Sigmoid colon (tissue), 7 donors: ENCODE measurements around the gene KLHL22. TPM values are rescaled to one million over a fixed set of nuclear protein-coding genes. Genes with fewer than 3 reads are reported as not detected.
A peak's percentile ranks its signal among the peaks of the same experiment; 100 is the strongest.
"Not testable (repeated sequence)": the region's sequence is repeated elsewhere in the genome, so short reads cannot be mapped to it uniquely, and the experiment has no call there.

Experiments used
- DNase-seq: peaks from one replicate; pipeline ENCODE4 v3.0.0-alpha.2; 2019
- H3K27ac ChIP-seq, 4 donors: fragments of 200-600 bp; sonication (generic); one replicate each; pipeline ENCODE4 v1.5.1; 2016 to 2019; ENCODE audit warnings: mild to moderate bottlenecking in 1 of 4
- H3K27me3 ChIP-seq, 3 donors: fragments of 200-600 bp; sonication (generic); one replicate each; pipeline ENCODE4 v1.5.1; 2019; ENCODE audit warnings: mild to moderate bottlenecking in 1 of 3
- H3K36me3 ChIP-seq, 4 donors: fragments of 200-600 bp; sonication (generic); one replicate each; pipeline ENCODE4 v1.5.1; 2016 to 2019
- H3K4me1 ChIP-seq, 4 donors: fragments of 200-600 bp; sonication (generic); one replicate each; pipeline ENCODE4 v1.5.1; 2017 to 2019
- H3K4me3 ChIP-seq, 4 donors: fragments of 200-600 bp; sonication (generic); one replicate each; pipeline ENCODE4 v1.5.1; 2017 to 2019; ENCODE audit warnings: mild to moderate bottlenecking in 2 of 4, moderate library complexity in 1 of 4
- H3K9me3 ChIP-seq, 4 donors: fragments of 200-600 bp in 3 of 4; sonication (generic) in 3 of 4; one replicate each; pipeline versions ENCODE4 v1.5.1 to v1.6.1; 2013 to 2019
- EP300 ChIP-seq, 4 donors: sonication (generic); formaldehyde crosslinking; IDR thresholded peaks; one replicate each; pipeline ENCODE4 v1.6.1; 2017; ENCODE audit warnings: antibody characterized with exemption in 4 of 4
- POLR2A ChIP-seq, 2 donors: fragments of 450-650 bp; IDR thresholded peaks; one replicate each; pipeline ENCODE4 v1.6.1; 2016; ENCODE audit warnings: antibody characterized with exemption in 2 of 2, mild to moderate bottlenecking in 2 of 2, moderate library complexity in 2 of 2
- POLR2AphosphoS5 ChIP-seq, 4 donors: sonication (generic); formaldehyde crosslinking; IDR thresholded peaks; one replicate each; pipeline ENCODE4 v1.6.1; 2017; ENCODE audit warnings: antibody characterized with exemption in 4 of 4
- WGBS, 2 donors: extraction: QIAGEN DNeasy Blood & Tissue Kit; methylation state at CpG; one replicate each; pipeline ENCODE4 v1.1.7; 2013; 5-methylcytosine and 5-hydroxymethylcytosine counted together
- intact Hi-C: fragments of 100-400 bp; cut with DNase I; formaldehyde crosslinking; loops from one replicate; pipeline ENCODE4 v1.15.1; 2023
- polyA plus RNA-seq, 3 donors: library from polyadenylated mRNA; stranded (reverse); fragments of 200-250 nt; gene quantifications; one replicate each; pipeline ENCODE4 v1.2.3, GENCODE V29; 2013
- total RNA-seq, 4 donors: library from RNA; depleted of rRNA; stranded (reverse); fragments of >200 nt; gene quantifications; one replicate each; pipeline ENCODE4 v1.1.0, GENCODE V29; 2016
- TF ChIP-seq, protein P1 (sequence below), 4 experiments: fragments of 450-650 bp in 3 of 4; fragments of 200-600 bp in 1 of 4; IDR thresholded peaks; one replicate each; pipeline ENCODE4 v1.5.1; 2016 to 2019; ENCODE audit warnings: antibody characterized with exemption in 4 of 4, mild to moderate bottlenecking in 3 of 4, moderate library complexity in 2 of 4
- donor health status: healthy with polysubstance abuse.
- donor health status: Bipolar disorder and iron deficiency.
- donor health status: healthy.

KLHL22 gene, protein sequence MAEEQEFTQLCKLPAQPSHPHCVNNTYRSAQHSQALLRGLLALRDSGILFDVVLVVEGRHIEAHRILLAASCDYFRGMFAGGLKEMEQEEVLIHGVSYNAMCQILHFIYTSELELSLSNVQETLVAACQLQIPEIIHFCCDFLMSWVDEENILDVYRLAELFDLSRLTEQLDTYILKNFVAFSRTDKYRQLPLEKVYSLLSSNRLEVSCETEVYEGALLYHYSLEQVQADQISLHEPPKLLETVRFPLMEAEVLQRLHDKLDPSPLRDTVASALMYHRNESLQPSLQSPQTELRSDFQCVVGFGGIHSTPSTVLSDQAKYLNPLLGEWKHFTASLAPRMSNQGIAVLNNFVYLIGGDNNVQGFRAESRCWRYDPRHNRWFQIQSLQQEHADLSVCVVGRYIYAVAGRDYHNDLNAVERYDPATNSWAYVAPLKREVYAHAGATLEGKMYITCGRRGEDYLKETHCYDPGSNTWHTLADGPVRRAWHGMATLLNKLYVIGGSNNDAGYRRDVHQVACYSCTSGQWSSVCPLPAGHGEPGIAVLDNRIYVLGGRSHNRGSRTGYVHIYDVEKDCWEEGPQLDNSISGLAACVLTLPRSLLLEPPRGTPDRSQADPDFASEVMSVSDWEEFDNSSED
- total RNA-seq (10 to 100 TPM; 26.4 to 39.6 (median 32.7) TPM), polyA plus RNA-seq (10 to 100 TPM in 1 of 3 donors, 1 to 10 TPM in 2; 5.4 to 14.0 (median 6.0) TPM)

DNA sequence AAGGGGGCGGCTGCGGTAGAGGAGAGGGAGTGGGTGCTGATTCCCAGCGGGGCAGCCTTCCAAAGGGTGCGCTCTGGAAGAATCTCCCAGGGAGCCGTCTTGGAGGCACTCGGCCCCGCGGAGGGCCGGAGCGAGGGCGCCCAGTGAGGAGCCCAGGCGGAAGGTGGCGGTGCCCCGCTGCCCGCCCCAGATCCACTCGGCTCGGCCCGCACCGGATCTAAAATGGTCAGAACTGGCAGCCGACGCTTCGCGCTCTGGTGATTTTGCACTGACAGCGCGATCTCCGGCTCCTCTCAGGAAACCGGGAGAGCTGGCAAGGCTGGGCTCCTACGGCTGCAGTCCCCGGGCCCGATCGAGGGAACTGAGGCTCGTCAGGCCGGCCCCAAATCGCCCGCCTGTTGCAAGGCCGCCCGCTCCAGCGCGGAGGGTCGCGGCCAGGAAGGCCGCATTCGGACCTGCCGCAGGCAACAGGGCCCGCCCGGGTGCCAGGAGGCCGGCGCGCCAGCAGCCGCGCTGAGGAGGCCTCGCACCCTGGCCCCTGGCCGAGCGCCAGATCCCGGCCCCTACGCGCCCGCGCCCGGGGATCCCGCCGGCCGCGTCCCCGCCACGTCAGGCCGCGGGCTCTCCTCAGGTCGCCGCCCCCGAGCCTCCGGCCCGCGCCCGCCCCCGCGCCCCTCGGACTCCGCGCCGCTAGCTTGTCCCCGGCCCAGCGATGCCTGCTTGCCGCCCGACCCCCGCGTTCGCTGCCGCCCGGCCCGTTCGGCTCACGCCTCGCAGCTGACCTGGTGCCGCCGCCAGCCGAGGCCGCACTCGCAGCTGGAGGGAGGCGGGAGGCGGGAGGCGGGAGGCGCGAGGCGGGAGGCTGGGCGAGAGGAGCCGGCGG lies at the start of gene KLHL22:
Gene KLHL22, minus strand, starts transcription at position 818 of the 883 bp plus-strand sequence. CDS start 6,584 bp downstream, outside the sequence.
- Histone ChIP-seq H3K4me1 (peaks cover 0 to 38% (median 26%) of the 10 kb centered on the region in 4 donors), H3K4me3 (peak within 1 kb of the TSS; percentile 51 to 85 (median 72)), H3K36me3 (peaks cover 0 to 6% (median 0%) of the 10 kb centered on the region in 4 donors), H3K27ac (peak within 1 kb of the TSS; percentile 91 to 97 (median 94)), H3K27me3 (no peaks in the 10 kb centered on the region), H3K9me3 (no peaks in the 10 kb centered on the region)
- intact Hi-C loops, result loop anchor here (5.0 to 10.0 kb wide), 2 partner anchors 58 to 210 kb away; partner anchors contain the start of gene SCARF2
- 1 to 2% methylated on average over 108 of the region's 108 CpGs for WGBS, 2 donors
- DNase-seq, result peak; percentile 73
- TF ChIP-seq POLR2AphosphoS5 (IDR thresholded peaks at IDR 0.05) (peak in 1 of 4 donors; percentile 77), EP300 (IDR thresholded peaks at IDR 0.05) (no peak)

DNA sequence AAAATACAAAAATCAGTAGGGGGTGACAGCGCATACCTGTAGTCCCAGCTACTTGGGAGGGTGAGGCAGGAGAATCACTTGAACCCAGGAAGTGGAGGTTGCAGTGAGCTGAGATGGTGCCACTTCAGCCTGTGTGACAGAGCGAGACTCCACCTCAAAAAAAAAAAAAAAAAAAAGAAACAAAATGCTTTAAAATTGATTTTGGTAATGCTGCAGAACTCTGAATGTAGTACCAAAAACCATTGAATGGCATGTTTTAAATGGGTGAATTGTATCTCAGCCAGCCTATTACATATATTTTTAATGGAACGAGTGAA lies 49.7 kb upstream of the KLHL22 start:
- 91 to 98% methylated on average over 3 of the region's 3 CpGs for WGBS, 2 donors
- H3K36me3 ChIP-seq, result peaks cover 0 to 22% (median 0%) of the 10 kb centered on the region in 4 donors
- H3K27me3 ChIP-seq, H3K4me3 ChIP-seq, DNase-seq, intact Hi-C loops, H3K27ac ChIP-seq, H3K9me3 ChIP-seq: not testable (repeated sequence)
- H3K4me1 ChIP-seq, result peaks cover 0 to 24% (median 22%) of the 10 kb centered on the region in 4 donors

DNA sequence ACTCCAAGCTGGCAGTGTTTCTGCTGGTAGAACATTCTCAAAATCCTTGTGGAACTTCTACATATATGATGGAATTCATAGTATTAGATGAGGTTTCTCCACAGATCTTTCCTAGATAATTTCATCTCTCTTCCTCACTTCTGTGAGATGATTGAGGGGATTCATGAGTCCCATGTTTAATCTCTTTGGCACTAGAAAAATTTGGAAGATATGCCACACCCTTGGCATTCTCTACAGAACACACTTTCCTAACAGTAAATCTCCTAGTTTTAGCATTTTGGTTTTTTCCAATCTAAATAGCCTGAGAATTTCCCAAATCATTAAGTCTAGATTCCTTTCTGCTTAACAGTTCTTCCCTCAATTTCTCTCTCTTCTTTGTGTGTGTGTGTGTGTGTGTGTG lies 47.1 kb upstream of the KLHL22 start:
- Histone ChIP-seq H3K9me3 (no peaks in the 10 kb centered on the region), H3K27ac (no peak overlapping the region), H3K4me1 (peaks cover 0 to 4% (median 2%) of the 10 kb centered on the region in 4 donors), H3K36me3 (peaks cover under 1 to 43% (median 8%) of the 10 kb centered on the region in 4 donors), H3K4me3 (no peak overlapping the region), H3K27me3 (no peaks in the 10 kb centered on the region)
- TF ChIP-seq EP300 (IDR thresholded peaks at IDR 0.05), result no peak
- intact Hi-C loops, result no loop called here
- no peak for DNase-seq

DNA sequence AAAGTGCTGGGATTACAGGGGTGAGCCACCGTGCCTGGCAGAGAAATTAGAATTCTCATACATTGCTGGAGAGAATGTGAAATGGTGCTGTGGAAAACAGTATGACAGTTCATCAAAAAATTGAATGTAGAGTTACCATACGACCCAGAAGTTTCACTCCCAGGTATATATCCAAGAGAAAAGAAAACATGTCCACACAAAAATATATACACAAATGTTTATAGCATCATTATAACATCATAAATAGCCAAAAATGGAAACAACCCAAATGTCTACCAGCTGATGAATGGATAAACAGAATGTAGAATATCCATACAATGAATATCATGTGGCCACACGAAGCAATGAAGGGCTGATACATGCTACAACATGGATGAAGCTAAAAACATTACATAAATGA lies 46.5 kb upstream of the KLHL22 start:
- Histone ChIP-seq H3K4me1 (peaks cover 0 to 7% (median 4%) of the 10 kb centered on the region in 4 donors), H3K4me3 (no peak overlapping the region), H3K27ac (no peak overlapping the region), H3K36me3 (peaks cover 6 to 50% (median 10%) of the 10 kb centered on the region in 4 donors), H3K9me3 (no peaks in the 10 kb centered on the region), H3K27me3 (no peaks in the 10 kb centered on the region)
- no peak for DNase-seq
- 89 to 95% methylated on average over 3 of the region's 3 CpGs for WGBS, 2 donors
- intact Hi-C loops, result no loop called here
- no peak for TF ChIP-seq POLR2A (IDR thresholded peaks at IDR 0.05)

DNA sequence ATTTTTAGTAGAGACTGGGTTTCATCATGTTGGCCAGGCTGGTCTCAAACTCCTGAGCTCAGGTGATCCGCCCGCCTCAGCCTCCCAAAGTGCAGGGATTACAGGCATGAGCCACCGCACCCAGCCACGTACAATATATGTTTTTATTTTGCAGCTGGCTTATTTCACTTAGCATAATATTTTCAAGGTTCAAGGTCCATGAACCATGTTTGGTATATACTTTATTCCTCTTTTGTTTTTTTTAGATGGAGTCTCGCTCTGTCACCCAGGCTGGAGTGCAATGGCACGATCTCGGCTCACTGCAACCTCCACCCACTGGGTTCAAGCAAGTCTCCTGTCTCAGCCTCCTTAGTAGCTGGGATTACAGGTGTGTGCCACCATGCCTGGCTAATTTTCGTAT lies 43.3 kb upstream of the KLHL22 start:
- H3K27me3 ChIP-seq, H3K9me3 ChIP-seq, H3K4me3 ChIP-seq, intact Hi-C loops, H3K27ac ChIP-seq, DNase-seq: not testable (repeated sequence)
- 82 to 97% methylated on average over 8 of the region's 8 CpGs for WGBS, 2 donors
- Histone ChIP-seq H3K4me1 (peaks cover 0 to 26% (median 22%) of the 10 kb centered on the region in 4 donors), H3K36me3 (peaks cover 6 to 52% (median 11%) of the 10 kb centered on the region in 4 donors)

DNA sequence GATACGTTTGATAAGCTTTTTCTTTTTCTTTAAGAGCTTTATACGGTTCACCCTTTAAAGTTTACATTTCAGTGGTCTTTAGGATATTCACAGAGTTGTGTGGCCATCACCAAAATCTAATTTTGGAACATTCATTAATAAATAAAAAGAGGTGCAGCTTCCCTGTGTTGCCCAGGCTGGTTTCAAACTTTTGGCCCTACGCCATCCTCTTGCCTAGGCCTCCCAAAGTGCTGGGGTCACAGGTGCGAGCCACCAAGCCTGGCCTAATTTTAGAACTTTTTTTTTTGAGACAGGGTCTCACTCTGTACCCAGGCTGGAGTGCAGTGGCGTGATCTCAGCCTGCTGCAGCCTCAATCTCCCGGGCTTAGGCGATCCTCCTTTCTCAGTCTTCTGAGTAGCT lies 42.4 kb upstream of the KLHL22 start:
- H3K4me1 ChIP-seq, result peaks cover 0 to 35% (median 31%) of the 10 kb centered on the region in 4 donors
- no peaks in the 10 kb centered on the region for H3K27me3 ChIP-seq
- TF ChIP-seq POLR2A (IDR thresholded peaks at IDR 0.05) (no peak), EP300 (IDR thresholded peaks at IDR 0.05) (no peak), POLR2AphosphoS5 (IDR thresholded peaks at IDR 0.05) (no peak)
- TF ChIP-seq, protein P1, sequence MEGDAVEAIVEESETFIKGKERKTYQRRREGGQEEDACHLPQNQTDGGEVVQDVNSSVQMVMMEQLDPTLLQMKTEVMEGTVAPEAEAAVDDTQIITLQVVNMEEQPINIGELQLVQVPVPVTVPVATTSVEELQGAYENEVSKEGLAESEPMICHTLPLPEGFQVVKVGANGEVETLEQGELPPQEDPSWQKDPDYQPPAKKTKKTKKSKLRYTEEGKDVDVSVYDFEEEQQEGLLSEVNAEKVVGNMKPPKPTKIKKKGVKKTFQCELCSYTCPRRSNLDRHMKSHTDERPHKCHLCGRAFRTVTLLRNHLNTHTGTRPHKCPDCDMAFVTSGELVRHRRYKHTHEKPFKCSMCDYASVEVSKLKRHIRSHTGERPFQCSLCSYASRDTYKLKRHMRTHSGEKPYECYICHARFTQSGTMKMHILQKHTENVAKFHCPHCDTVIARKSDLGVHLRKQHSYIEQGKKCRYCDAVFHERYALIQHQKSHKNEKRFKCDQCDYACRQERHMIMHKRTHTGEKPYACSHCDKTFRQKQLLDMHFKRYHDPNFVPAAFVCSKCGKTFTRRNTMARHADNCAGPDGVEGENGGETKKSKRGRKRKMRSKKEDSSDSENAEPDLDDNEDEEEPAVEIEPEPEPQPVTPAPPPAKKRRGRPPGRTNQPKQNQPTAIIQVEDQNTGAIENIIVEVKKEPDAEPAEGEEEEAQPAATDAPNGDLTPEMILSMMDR (IDR thresholded peaks at IDR 0.05), result no peak
- 96% methylated on average over 7 of the region's 7 CpGs for WGBS, 2 donors
- no peaks in the 10 kb centered on the region for H3K9me3 ChIP-seq
- DNase-seq, result no peak
- no peak overlapping the region for H3K27ac ChIP-seq
- H3K36me3 ChIP-seq, result peaks cover 6 to 49% (median 11%) of the 10 kb centered on the region in 4 donors
- H3K4me3 ChIP-seq, result no peak overlapping the region
- intact Hi-C loops, result no loop called here
